GDM1 (cell line): Measurements from ENCODE around the gene LINS1.

Experiments used
- DNase-seq: peaks from one replicate; lab custom pipeline; 2025; lab: John Stamatoyannopoulos, UW

LINS1 gene

GRCh38 chr15:100559330-100559729 lies 42.7 kb downstream of the LINS1 start:
- DNase-seq, result no peak

GRCh38 chr15:100558771-100559254 lies 43.2 kb downstream of the LINS1 start:
- DNase-seq, result no peak

DNA sequence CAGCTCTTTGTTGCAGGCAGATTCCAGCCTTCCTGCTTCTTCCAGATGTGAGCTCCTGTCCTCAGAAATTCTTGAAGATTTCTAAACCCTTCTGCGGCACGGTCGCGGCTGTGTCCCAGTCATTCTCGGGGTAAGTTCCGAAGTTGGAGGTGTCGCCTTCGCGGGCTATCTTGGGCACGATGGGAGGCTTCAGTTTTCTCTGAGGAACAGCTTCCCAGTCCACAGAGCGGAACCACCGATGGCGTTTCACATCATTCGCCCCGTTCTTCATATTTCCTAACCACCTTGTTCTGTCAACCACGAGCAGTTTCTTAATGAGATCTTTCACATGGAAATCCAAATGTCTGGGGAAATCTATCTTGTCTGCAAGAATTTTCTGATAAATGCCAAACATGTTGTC lies 48.5 kb downstream of the LINS1 start:
- DNase-seq, result no peak

DNA sequence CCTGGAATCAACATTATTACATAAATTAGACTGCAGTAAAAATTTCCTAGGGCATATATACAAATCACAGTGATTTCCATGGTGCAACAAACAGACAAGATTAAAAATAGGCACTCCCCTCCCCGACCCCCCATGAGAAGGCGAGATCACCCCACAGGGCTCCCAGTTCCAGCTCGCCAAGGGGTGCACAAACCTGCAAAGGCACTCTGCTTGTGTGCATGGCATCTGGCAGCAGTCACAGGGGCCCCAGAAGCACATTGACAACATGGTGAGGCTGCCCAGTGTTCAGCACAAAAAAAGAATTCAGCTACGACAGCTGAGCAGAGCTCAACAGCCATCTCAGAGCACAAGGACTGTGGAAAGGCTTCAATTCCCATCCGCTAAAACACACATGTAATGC lies 54.0 kb downstream of the LINS1 start:
- DNase-seq, result no peak

- DNase-seq, result no peak
These were observed 57.0 kb downstream of the LINS1 start for GRCh38 chr15:100544946-100545345.

- DNase-seq, result no peak
These were observed 57.6 kb downstream of the LINS1 start for GRCh38 chr15:100544338-100544841.

GRCh38 chr15:100542290-100542689 lies 59.7 kb downstream of the LINS1 start:
- no peak for DNase-seq

- no peak for DNase-seq
These were observed 64.7 kb downstream of the LINS1 start for GRCh38 chr15:100537331-100537730.

DNA sequence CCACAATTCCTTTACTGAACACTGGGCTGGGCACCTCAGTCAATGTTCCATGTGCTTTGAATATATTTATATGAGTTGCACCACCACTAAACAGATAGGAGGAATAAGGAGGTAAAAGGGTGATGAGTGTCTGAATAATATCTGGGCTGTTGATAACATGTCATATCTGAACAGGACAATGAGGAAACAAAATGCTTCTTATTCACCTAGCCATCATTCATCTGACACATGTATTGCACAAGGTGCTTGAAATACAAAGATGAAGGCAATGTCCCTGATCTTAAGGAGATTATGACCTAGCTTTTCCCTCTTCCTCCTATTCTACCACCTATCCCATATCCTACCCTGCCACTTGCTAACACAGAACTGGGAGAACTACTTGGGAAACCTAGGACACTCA lies 65.3 kb downstream of the LINS1 start:
- DNase-seq, result no peak

- DNase-seq, result no peak
These were observed 68.1 kb downstream of the LINS1 start for GRCh38 chr15:100533886-100534285.

DNA sequence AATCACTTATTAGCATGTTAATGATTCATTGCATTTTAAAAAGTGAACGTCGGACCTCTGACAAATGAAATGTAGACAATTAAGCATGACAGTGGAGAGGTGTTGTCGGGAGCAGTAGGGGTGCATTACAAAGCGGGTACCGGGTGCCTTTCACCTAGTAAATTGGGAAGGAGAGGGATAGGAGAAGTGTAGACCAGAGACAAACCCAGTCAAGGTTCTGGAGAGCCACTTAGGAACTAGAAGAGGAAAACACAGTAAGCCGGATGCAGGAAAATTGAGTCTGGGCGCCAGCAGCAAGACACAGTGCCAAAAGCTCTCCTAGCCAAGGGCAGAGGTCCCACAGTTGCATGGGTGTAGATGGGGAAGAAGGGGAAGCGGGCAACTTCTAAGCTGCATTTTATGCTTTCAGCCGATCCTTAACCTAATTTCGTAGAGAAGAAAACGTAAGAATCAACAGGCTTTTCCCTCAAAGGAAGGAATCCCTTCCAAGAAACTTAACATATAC lies 70.1 kb downstream of the LINS1 start:
- no peak for DNase-seq

DNA sequence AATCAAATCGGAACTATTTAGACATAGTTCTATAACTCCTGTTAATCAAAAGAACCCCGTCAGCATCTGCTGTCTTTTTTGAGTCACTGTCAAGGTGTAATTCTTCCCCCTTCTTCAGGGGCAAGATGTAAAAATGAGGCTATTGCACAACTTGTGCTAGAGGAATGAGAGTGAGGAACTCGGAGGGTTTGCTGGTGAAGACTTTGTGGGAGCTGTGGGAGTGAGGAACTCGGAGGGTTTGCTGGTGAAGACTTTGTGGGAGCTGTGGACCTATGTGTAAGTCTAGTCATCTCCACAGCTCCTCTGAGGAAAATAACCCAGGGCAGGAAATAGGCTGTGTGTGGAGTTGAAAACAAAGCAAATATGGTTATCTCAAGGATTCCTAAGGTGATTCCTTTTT lies 70.8 kb downstream of the LINS1 start:
- no peak for DNase-seq

GRCh38 chr15:100529556-100529955 lies 72.4 kb downstream of the LINS1 start:
- no peak for DNase-seq

- DNase-seq, result no peak
These were observed 73.1 kb downstream of the LINS1 start, which contains the start of gene CERS3 for GRCh38 chr15:100528833-100529428. Gene CERS3, minus strand, starts transcription at chr15:100528950. Its CDS starts 27,101 bp downstream, at chr15:100501849.

DNA sequence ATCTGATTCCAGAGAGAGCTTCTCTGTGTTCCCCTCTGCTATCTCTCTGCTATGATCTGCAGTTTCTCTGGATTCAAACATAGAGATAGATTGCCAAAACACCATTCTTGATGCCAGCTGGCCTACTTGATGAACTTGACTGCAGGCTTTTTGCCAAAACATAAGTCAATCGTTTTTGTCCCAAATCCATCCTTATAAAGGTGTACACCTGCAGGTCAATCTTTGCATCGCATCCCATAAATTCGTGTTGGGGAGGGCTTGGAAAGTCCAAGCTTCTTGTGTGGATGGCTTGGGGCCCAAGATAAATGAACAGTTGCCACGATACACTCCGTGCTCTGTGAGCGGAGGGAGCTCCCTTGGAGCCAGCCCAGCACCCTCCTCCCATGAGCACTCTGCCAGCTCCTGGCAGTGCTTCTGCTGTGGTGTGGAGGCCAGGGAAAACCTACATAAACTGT lies 75.9 kb downstream of the LINS1 start:
- no peak for DNase-seq

GRCh38 chr15:100525436-100525835 lies 76.5 kb downstream of the LINS1 start:
- no peak for DNase-seq

DNA sequence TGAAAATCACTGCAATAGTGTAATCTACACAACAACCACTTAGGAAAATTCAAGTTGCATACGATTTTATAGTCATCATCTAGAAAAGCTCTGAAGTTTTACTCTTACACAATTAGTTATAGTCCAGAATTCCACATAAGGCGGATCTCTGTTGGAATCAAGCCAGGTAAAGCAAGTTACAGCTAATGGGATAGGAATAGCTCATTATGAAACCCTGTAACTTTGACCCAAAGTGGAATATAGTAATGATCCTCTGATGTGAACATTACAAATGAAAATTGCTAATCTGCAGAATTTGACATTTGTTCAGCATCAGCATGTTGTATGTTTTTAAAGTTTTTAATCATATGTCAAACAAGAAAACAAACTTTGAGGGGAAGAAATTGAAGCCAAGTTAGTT lies 77.7 kb downstream of the LINS1 start:
- no peak for DNase-seq

GRCh38 chr15:100521907-100522306 lies 80.1 kb downstream of the LINS1 start:
- no peak for DNase-seq

DNA sequence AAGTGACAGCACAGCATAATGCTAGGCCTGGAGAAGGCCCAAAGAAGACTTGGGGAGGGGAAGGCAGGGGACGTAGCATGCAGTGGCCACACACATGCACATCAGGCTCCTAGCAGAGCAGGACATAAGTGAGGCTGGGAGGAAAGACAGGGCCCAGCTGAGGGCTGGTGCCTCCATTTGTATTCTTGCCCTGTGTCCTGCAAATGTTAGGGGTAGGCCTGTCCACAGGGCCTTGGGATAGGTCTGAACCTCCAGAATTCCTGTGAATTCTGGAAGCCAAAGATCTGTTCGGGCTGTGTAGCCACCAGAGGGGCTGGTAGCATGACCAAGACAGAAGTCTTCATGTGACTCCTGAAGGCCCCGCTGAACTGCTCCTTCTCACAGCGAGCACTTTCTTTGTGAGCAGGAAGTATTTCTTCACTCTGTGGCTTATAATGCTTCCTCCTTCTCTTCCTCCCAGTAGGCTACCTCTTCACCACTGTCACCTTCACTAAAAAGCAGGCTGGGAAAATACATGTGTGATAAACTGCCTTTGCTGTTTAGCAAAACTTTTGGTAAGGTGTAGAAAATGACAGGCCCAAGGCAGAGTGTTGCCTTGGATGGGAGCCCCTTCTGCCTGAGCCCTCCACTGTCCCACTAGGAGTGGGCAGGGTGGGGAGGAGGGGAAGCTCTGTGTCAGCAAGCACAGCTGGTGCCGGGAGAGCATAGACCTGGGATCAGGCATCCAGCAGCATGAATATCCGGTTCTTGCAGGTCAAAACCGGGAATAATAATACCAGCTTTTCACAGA lies 81.7 kb downstream of the LINS1 start:
- no peak for DNase-seq

DNA sequence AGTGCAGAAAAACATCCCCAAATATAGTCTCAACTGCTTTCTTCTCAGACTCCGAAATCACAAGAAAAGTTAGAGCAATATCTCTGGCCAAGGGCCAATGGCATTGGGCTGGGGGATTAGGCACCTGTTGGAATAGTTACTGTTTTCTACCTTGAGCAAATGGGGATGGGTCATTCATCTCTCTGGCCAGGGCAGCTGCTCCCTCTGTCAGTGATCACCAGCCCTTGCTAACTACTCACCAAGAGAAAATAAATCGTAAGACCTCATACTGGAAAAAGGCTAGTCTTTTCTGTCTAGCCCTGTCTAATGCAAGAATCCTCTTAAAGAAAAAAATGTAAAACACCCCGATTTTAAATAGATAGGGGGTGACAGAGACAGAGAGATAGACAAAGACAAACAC lies 84.1 kb downstream of the LINS1 start:
- no peak for DNase-seq
